GM12801 (cell line): ENCODE results near the gene FLRT1.

Source experiments
- CTCF ChIP-seq: IDR thresholded peaks from one replicate; pipeline ENCODE4 v1.5.1; 2011; ENCODE audit warnings: control low read depth; ENCODE audit not compliant: insufficient read length; ENCODE audit errors: extremely low read depth

Gene FLRT1

GRCh38 chr11:64083398-64084080, 47.8 kb downstream of the FLRT1 start:
- TF ChIP-seq CTCF = no peak

- no peak for TF ChIP-seq CTCF
Measured at GRCh38 chr11:64084146-64084950, 48.6 kb downstream of the FLRT1 start.

- TF ChIP-seq CTCF = no peak
Measured at GRCh38 chr11:64084951-64085710, 49.4 kb downstream of the FLRT1 start.
